Prostate gland (tissue), 2 donors: Measurements from ENCODE around the gene FAXDC2. TPM values are rescaled to one million over a fixed set of nuclear protein-coding genes. Genes with fewer than 3 reads are reported as not detected.

ENCODE experiments used
- DNase-seq: peaks from one replicate; pipeline ENCODE4 v3.0.0-alpha.2; 2019; ENCODE audit warnings: low spot score
- H3K27ac ChIP-seq, 2 donors: fragments of 200-600 bp; sonication (generic); 2 replicates each; pipeline ENCODE4 v1.5.1; 2017 to 2019
- H3K27me3 ChIP-seq: fragments of 200-600 bp; sonication (generic); replicated peaks from 2 replicates; pipeline ENCODE4 v1.5.1; 2019; ENCODE audit not compliant: insufficient read depth
- H3K36me3 ChIP-seq, 2 donors: fragments of 200-600 bp; sonication (generic); 1 replicate in 1 of 2; 2 replicates in 1 of 2; pipeline versions ENCODE4 v1.5.1 to v1.8.1; 2017 to 2019
- H3K4me1 ChIP-seq: fragments of 200-600 bp; sonication (generic); replicated peaks from 2 replicates; pipeline ENCODE4 v1.5.1; 2019
- H3K4me3 ChIP-seq, 2 donors: fragments of 200-600 bp; sonication (generic); 2 replicates each; pipeline ENCODE4 v1.5.1; 2017 to 2019
- H3K9me3 ChIP-seq: fragments of 200-600 bp; sonication (generic); 2 replicates; pipeline ENCODE4 v1.5.1; 2017
- CTCF ChIP-seq, 4 experiments: fragments of 200-600 bp in 2 of 4; fragments of 450-650 bp in 2 of 4; sonication (generic) in 2 of 4; IDR thresholded peaks; 1 replicate in 3 of 4; 2 replicates in 1 of 4; pipeline ENCODE4 v1.5.1; 2016 to 2019; ENCODE audit warnings: antibody characterized with exemption in 4 of 4, mild to moderate bottlenecking in 2 of 4, moderate library complexity in 2 of 4
- POLR2A ChIP-seq: fragments of 450-650 bp; IDR thresholded peaks from one replicate; pipeline ENCODE4 v1.6.1; 2016; ENCODE audit warnings: antibody characterized with exemption, mild to moderate bottlenecking
- POLR2AphosphoS5 ChIP-seq: sonication (generic); formaldehyde crosslinking; IDR thresholded peaks from one replicate; pipeline ENCODE4 v1.6.1; 2017; ENCODE audit warnings: antibody characterized with exemption
- WGBS: methylation state at CpG from one replicate; pipeline ENCODE4 v1.1.5; 2018; 5-methylcytosine and 5-hydroxymethylcytosine counted together
- intact Hi-C: fragments of 100-400 bp; cut with DNase I; formaldehyde crosslinking; loops from one replicate; pipeline ENCODE4 v1.14.2; 2022
- microRNA counts, 2 donors: library from miRNA; unstranded; fragments of <30 nt; microRNA quantifications; one replicate each; lab custom pipeline; 2016 to 2017
- microRNA-seq: library from miRNA; unstranded; fragments of <30 nt; microRNA quantifications from one replicate; pipeline ENCODE4, GENCODE V29; 2016
- small RNA-seq, 2 donors: library from RNA; depleted of rRNA; stranded (forward); fragments of <200 nt; gene quantifications; one replicate each; pipeline ENCODE3, GENCODE V24; 2016
- total RNA-seq, 2 donors: library from RNA; depleted of rRNA; stranded (reverse); fragments of >200 nt; gene quantifications; one replicate each; pipeline ENCODE4 v1.1.0, GENCODE V29; 2016

Gene FAXDC2
- total RNA-seq, 2 donors from 2014 or later = 35.3 to 81.7 TPM

- TF ChIP-seq CTCF (IDR thresholded peaks at IDR 0.05) (no peak), POLR2AphosphoS5 (no peak), POLR2A (no peak)
- 65% methylated on average over 2 of the region's 2 CpGs for WGBS
- H3K27ac ChIP-seq = no peak overlapping the region
- no peak for DNase-seq
- no peak overlapping the region for H3K4me3 ChIP-seq
- no peaks in the 10 kb centered on the region for H3K9me3 ChIP-seq
- H3K27me3 ChIP-seq = no peaks in the 10 kb centered on the region
- peaks cover 6% of the 10 kb centered on the region for H3K4me1 ChIP-seq
- intact Hi-C loops = no loop called here
- H3K36me3 ChIP-seq = no peaks in the 10 kb centered on the region
Measured at GRCh38 chr5:154770111-154770510, 80.3 kb downstream of the FAXDC2 start.

MicroRNAs encoded within 50 kb of the gene (microRNA counts, 767-probe panel; counts per million panel counts)
- 0 to 431 counts per million in 2 donors for microRNA hsa-miR-378h (lab: Ali Mortazavi, UCI)

Small RNA genes lying within 50 kb of the gene (microRNA-seq; reads per million reads assigned to microRNA genes)
- gene MIR378H = not detected

Small RNA genes lying within 50 kb of the gene (small RNA-seq; reads per million reads assigned to genes)
- 0 reads per million in 2 donors for gene MIR378H

Other genes with a start within 250 kb of the FAXDC2 start
- gene LARP1, start 95.2 kb downstream of the FAXDC2 start, total RNA-seq = 100 to 1,000 TPM in 1 of 2 donors, 10 to 100 TPM in 1; 83.9 to 163 TPM
- 10 to 100 TPM; 46.3 to 95.2 TPM for gene CNOT8, start 8.0 kb upstream of the FAXDC2 start, total RNA-seq
- gene GEMIN5, start 87.6 kb upstream of the FAXDC2 start, total RNA-seq = 10 to 100 TPM; 14.6 to 20.3 TPM
- gene MRPL22, start 90.5 kb upstream of the FAXDC2 start, total RNA-seq = 10 to 100 TPM; 14.4 to 35.2 TPM
- gene KIF4B, start 163.2 kb upstream of the FAXDC2 start, total RNA-seq = 1 to 10 TPM in 1 of 2 donors, not detected in 1; 1.0 TPM